GM12892 (cell line): ENCODE data around the gene TBC1D4.

ENCODE experiments used
- DNase-seq: peaks from one replicate; pipeline ENCODE4 v3.0.0; 2011; ENCODE audit not compliant: insufficient read length
- FAIRE-seq: peaks from 2 replicates; lab custom pipeline; 2011; peaks lifted over from hg19 to GRCh38; lab: Jason Lieb, UNC
- POLR2A ChIP-seq: IDR thresholded peaks from 2 replicates; pipeline ENCODE4 v1.6.1; 2011; ENCODE audit warnings: low read depth, low read length, control low read depth
- POLR2AphosphoS5 ChIP-seq: IDR thresholded peaks from 2 replicates; pipeline ENCODE4 v1.6.1; 2011; ENCODE audit warnings: low read depth, low read length, control low read depth
- TAF1 ChIP-seq: IDR thresholded peaks from 2 replicates; pipeline ENCODE4 v1.6.1; 2011; ENCODE audit warnings: low read depth, mild to moderate bottlenecking, control low read depth, low read length, borderline replicate concordance

TBC1D4 gene

DNA sequence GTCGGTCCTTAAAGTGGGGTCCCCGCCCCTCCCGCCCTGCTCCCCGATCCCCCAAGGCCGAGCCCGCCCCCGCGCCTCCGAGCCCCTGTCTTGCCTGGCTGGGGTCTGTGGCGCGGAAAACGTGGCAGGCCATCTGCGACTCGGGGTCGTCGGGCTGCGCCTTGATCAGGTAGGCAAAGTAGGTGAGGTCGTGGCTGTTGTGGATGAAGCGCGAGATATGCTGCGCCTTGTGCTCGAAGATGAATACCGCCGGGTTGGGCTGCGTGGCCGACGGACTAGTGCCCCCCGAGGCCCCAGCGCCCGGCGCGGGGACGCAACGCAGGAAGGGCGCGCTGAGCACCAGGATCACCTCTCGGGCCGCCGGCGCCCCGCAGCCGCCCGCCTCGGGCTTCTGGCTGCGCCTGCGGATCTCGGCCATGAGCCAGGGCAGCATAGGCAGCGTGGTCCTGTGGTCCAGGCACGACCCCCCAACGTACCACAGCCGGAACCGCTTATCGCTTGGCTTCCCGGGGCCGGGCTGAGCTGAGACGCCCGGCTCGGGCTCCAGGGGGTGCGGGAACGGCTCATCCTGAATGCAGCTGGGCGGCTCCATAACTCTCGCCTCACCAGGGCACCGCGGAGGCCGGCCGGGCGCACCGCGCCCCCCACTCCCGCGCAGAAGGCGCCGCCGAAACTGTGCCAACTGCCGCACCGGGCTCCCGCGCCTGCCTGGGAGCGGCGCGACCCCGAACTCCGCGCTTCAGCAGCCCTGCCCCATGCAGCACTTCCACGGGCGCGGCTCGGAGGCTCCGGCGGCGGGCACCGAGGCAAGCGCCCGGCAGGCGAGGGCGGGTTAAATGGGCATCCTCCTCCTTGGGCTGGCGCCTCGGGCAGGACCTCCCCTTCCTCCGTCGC, 546 bp downstream of the TBC1D4 start:
- FAIRE-seq (peak; percentile 54), DNase-seq (peak; percentile 15)
- TF ChIP-seq POLR2AphosphoS5 = no peak
- no peak for TF ChIP-seq TAF1
- TF ChIP-seq POLR2A = no peak

DNA sequence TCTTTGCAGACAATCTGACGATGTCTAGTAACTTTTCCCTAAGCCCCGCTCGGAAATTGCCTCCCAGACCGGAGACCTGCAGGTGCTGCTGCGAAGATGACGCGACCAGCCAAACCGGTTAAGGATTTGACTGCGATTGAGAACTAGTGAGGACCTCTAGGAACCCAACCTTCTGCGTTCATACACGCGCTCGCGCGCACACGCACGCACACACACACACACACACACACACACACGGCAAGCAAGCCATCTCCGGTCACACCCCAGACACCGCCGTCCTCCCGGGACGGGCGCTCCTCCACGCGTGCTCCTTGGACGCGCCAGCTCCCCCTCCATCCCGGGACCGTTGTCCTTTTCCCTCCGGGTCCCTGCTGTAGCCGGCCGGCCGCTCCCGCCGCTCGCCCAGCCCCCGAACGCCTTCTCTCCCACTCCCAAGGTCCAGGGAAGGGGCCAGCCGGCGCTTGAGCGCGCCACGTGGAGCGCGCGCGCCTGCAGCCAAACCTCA, 1.2 kb downstream of the TBC1D4 start:
- FAIRE-seq = peak; percentile 88
- TF ChIP-seq TAF1 (no peak; the same call in 1 of the 2 replicates), POLR2A (peak; percentile 67; the same call in 1 of the 2 replicates), POLR2AphosphoS5 (peak; percentile 65)
- DNase-seq = no peak

DNA sequence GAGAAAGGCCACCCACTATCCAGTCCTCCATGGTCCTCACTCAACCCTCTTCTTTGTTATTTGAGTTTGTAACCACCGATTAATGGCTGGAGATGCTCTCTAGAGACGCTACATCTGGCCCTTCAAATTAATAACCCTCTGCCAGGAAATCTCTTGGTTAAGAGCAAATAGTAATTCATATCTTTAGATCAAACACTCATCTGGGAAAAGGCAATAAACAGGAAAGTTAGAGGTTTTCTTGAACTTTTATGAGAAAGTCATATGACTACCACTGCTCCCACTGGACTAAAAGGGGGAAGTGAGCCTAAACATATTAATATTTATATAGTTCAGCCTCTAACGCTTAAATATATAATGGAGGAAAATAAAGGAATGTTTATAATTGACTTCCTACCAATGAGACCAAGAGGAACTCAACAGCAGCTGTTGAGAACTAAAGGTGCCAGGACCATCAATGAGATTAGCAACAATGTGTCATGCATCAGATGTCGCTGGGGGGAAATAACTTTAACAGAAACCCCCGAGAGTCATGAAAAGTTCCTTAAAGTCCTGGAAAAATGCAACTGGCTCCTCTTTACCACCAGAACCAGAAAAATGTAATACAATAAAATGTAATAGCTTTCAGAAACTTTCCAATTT, 2.7 kb downstream of the TBC1D4 start:
- DNase-seq (no peak), FAIRE-seq (no peak)
- no peak for TF ChIP-seq POLR2AphosphoS5
- TF ChIP-seq TAF1 = no peak
- TF ChIP-seq POLR2A = no peak

DNA sequence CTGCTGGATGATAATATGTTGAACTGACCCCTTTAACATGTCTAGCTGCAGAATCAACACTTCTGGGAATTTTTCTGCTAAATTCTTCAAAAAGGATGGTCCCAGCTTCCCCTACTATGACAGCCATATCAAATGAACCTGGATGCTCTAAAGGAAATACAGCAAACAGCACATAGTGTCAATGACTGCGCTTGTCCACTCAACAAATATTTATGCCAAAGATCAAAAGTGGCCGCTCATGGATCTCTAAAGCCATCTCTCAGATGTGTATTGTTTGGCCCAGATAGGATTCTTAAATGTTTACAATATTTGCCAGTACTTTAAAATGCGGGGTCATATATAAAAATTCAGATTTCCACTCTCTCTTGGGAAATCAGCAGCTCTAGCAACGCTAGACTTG, 3.3 kb downstream of the TBC1D4 start:
- DNase-seq = no peak
- no peak for FAIRE-seq
- TF ChIP-seq POLR2A (no peak), POLR2AphosphoS5 (no peak), TAF1 (no peak)

DNA sequence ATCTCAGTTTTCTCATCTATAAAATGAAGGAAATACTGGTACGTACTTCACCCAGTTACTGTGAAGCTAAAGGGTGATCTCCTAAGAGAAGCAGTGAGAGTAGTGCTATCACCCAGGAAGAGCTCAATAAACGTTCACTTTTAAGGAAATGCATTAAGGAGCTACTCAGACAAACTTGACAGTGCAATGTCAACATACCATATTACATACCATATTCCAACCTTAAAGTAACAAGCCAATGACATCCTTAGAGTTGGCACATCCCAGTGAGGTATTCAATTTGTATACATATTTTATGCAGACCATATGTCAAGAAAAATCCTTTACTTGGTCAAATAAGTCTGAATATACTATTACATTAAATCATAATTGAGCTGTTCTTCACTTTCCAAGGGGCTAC, 7.0 kb downstream of the TBC1D4 start:
- FAIRE-seq (no peak), DNase-seq (no peak)
- no peak for TF ChIP-seq TAF1
- no peak for TF ChIP-seq POLR2AphosphoS5

DNA sequence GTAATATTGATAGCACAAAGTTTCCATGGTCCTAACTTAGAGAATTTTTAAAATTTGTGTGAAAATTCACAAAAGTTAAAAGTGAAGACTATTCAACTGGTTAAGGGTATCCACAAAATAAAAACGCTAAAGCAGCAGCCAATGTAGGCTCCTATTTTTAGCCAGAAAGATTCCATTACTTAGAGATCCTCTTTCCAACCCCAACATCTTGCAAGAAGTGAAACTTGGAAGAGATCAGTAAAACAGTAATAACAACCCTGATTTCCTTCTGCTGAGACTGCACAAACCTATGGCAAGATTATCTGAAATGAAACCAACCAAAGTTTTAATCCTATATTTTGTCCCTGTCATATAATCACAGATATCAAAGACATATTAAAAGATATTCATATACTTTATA, 8.5 kb downstream of the TBC1D4 start:
- no peak for DNase-seq
- FAIRE-seq = no peak
- TF ChIP-seq POLR2AphosphoS5 (no peak), POLR2A (no peak), TAF1 (no peak)

DNA sequence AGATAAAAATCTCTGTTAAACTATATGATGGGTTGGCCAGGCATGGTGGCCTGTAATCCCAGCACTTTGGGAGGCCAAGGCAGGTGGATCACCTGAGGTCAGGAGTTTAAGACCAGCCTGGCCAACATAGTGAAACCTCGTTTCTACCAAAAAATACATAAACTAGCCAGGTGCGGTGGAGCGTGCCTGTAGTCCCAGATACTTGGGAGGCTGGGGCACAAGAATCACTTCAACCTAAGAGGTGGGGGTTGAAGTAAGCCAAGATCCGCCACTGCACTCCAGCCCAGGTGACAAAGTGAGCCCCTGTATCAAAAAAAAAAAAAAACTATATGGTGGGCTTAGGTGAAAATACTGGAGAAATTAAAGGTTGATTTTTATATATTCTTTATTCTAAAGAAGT, 11.3 kb downstream of the TBC1D4 start:
- TF ChIP-seq TAF1 (no peak), POLR2A (no peak), POLR2AphosphoS5 (no peak)
- FAIRE-seq = no peak
- no peak for DNase-seq

DNA sequence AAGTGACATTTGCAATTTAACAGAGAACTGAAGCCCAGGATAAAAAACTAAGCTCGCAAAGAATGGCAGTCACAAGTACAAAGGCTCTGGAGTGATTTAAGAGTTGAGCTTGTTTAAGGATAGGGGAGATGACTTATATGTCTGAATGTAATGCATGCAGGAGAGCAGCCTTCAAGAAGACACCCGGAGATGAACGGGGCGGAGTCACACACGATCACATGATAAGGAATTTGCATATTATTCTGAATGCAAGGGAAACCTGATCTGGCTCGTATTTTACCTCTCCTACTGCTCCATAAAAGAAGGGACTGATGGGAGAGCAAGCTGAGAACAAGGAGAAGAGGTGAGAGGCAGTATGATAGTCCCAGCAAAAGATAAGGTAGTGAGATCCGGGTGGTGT, 12.9 kb downstream of the TBC1D4 start:
- TF ChIP-seq POLR2A = no peak
- no peak for TF ChIP-seq TAF1
- no peak for TF ChIP-seq POLR2AphosphoS5
- DNase-seq = no peak
- FAIRE-seq = no peak

DNA sequence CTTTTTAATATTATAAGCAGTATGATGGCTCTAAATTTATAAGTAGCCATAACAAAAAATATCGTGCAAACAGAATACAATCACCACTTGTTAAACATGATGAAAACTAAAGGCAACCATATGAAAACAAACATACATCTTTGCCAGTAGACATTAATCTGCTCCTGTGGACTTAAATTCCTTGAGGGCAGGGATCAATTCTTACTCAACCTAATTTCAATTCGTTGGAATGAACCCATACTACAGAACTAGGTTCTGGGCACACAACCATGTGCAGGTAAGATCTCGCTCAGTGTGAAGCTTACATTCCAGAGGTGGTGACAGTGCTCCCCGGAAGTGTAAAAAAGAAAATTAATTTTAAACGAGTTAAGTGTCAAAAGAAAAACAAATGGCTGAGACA, 13.4 kb downstream of the TBC1D4 start:
- DNase-seq (no peak), FAIRE-seq (no peak)
- TF ChIP-seq POLR2A (no peak), POLR2AphosphoS5 (no peak), TAF1 (no peak)

DNA sequence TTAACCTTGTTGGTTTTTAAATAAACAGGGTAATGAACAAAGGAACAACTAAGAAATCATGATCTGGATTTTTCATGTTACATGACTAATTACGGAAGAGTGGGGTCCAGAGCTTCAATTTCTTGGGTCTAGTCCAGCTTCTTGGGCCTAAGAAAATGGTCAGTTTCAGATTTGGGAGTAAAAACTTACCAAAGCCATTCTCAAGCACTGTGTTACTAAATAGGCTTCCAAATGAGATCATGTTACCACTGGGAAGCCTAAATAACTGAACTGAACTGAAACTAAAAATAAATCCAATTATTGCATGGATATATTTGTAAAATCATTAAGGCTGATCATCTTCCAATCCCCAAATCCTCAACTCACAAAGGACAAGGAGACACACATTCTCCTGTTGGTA, 13.9 kb downstream of the TBC1D4 start:
- no peak for FAIRE-seq
- TF ChIP-seq POLR2A (no peak), TAF1 (no peak), POLR2AphosphoS5 (no peak)

DNA sequence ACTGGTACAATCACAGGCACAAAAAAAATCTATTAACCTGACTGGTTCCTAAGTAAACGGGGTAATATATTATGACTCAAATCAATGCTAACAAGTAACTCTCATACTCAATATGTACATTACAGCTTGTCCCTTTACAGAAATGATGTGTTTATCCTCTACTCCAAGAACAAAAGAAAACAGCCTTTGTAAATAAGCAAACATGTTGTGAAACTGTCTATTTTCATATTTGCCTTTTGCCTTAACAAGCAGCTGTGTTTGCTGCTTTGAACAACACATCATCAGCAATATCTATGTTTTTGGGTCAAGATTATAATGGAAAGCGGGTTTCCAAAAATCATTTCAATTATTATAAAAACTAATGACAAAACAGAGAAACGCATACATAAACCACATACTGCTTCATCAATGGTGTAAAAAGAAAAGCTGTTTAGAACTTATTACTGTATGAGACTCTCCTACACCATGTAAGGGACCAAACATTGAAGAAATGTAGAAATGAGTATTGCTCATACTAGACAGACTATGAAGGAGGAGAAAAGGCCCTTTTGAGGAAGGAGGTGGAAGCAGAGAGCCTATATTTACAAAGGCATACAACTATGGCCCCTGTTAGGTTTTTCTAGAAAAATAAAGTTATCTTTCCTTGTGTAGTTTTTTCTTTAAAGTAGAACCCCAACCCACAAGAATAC, 14.8 kb downstream of the TBC1D4 start:
- TF ChIP-seq POLR2AphosphoS5 (no peak), TAF1 (no peak), POLR2A (no peak)
- peak; percentile 74 for FAIRE-seq

More for the DNA sequence above, 13.9 kb downstream of the TBC1D4 start:
- DNase-seq = no peak

DNA sequence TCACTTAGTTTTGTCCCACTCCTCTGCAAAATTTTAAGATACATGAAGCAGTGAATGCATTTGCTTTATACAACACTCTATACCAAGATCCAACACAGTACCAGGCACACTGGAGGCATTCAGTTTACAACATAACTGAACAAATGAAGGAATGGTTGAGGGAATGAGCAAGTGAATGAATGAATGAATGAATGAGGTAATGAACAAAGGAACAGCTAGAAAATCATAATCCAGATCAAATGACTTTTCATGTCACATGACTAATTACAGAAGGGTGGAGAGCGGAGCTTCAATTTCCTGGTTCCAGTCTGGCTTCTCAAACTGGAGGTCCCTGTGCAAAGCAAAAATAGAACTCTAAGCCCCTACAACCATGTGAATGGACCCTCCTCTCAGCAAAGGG, 16.7 kb downstream of the TBC1D4 start:
- TF ChIP-seq POLR2A (no peak), POLR2AphosphoS5 (no peak), TAF1 (no peak)
- peak; percentile 53 for FAIRE-seq
- no peak for DNase-seq

More for the DNA sequence above, 14.8 kb downstream of the TBC1D4 start:
- no peak for DNase-seq
